ENCODE measurements around the gene SUN5.

- no peak for TF ChIP-seq TAF1 (IDR thresholded peaks at IDR 0.05; ENCODE audit: low read depth)
- no peak for TF ChIP-seq NFIC (IDR thresholded peaks at IDR 0.05)
- TF ChIP-seq EP300 (IDR thresholded peaks at IDR 0.05; ENCODE audit: borderline replicate concordance): no peak
- TF ChIP-seq, protein P1, sequence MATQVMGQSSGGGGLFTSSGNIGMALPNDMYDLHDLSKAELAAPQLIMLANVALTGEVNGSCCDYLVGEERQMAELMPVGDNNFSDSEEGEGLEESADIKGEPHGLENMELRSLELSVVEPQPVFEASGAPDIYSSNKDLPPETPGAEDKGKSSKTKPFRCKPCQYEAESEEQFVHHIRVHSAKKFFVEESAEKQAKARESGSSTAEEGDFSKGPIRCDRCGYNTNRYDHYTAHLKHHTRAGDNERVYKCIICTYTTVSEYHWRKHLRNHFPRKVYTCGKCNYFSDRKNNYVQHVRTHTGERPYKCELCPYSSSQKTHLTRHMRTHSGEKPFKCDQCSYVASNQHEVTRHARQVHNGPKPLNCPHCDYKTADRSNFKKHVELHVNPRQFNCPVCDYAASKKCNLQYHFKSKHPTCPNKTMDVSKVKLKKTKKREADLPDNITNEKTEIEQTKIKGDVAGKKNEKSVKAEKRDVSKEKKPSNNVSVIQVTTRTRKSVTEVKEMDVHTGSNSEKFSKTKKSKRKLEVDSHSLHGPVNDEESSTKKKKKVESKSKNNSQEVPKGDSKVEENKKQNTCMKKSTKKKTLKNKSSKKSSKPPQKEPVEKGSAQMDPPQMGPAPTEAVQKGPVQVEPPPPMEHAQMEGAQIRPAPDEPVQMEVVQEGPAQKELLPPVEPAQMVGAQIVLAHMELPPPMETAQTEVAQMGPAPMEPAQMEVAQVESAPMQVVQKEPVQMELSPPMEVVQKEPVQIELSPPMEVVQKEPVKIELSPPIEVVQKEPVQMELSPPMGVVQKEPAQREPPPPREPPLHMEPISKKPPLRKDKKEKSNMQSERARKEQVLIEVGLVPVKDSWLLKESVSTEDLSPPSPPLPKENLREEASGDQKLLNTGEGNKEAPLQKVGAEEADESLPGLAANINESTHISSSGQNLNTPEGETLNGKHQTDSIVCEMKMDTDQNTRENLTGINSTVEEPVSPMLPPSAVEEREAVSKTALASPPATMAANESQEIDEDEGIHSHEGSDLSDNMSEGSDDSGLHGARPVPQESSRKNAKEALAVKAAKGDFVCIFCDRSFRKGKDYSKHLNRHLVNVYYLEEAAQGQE (IDR thresholded peaks at IDR 0.05; ENCODE audit: low read depth): no peak
- TF ChIP-seq TCF12 (IDR thresholded peaks at IDR 0.05; ENCODE audit: low read depth): no peak
- TF ChIP-seq CEBPB (IDR thresholded peaks at IDR 0.05): no peak
- TF ChIP-seq YY1 (IDR thresholded peaks at IDR 0.05; ENCODE audit: low read depth): no peak
- TF ChIP-seq MAX (IDR thresholded peaks at IDR 0.05): no peak
- TF ChIP-seq EGR1 (IDR thresholded peaks at IDR 0.05): no peak
- TF ChIP-seq ZBTB7A (IDR thresholded peaks at IDR 0.05; ENCODE audit: low read depth): no peak
Observed at GRCh38 chr20:32963176-32963575, 41.1 kb downstream of the SUN5 start.

Data from Ishikawa (cell line).